ENCODE measurements around the gene SON.
"Not testable (repeated sequence)": the region's sequence is repeated elsewhere in the genome, so short reads cannot be mapped to it uniquely, and the experiment has no call there.

Gene SON, protein sequence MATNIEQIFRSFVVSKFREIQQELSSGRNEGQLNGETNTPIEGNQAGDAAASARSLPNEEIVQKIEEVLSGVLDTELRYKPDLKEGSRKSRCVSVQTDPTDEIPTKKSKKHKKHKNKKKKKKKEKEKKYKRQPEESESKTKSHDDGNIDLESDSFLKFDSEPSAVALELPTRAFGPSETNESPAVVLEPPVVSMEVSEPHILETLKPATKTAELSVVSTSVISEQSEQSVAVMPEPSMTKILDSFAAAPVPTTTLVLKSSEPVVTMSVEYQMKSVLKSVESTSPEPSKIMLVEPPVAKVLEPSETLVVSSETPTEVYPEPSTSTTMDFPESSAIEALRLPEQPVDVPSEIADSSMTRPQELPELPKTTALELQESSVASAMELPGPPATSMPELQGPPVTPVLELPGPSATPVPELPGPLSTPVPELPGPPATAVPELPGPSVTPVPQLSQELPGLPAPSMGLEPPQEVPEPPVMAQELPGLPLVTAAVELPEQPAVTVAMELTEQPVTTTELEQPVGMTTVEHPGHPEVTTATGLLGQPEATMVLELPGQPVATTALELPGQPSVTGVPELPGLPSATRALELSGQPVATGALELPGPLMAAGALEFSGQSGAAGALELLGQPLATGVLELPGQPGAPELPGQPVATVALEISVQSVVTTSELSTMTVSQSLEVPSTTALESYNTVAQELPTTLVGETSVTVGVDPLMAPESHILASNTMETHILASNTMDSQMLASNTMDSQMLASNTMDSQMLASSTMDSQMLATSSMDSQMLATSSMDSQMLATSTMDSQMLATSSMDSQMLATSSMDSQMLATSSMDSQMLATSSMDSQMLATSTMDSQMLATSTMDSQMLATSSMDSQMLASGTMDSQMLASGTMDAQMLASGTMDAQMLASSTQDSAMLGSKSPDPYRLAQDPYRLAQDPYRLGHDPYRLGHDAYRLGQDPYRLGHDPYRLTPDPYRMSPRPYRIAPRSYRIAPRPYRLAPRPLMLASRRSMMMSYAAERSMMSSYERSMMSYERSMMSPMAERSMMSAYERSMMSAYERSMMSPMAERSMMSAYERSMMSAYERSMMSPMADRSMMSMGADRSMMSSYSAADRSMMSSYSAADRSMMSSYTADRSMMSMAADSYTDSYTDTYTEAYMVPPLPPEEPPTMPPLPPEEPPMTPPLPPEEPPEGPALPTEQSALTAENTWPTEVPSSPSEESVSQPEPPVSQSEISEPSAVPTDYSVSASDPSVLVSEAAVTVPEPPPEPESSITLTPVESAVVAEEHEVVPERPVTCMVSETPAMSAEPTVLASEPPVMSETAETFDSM (N-terminal part only)

GRCh38 chr21:33542640-33543504, at the start of gene SON:
Gene SON (plus strand): TSS chr21:33543038. CDS start chr21:33543093, 55 bp downstream.
- DNase-seq = peak; percentile 98

- DNase-seq = no peak
Observed at GRCh38 chr21:33493756-33494155, 49.1 kb upstream of the SON start.

DNA sequence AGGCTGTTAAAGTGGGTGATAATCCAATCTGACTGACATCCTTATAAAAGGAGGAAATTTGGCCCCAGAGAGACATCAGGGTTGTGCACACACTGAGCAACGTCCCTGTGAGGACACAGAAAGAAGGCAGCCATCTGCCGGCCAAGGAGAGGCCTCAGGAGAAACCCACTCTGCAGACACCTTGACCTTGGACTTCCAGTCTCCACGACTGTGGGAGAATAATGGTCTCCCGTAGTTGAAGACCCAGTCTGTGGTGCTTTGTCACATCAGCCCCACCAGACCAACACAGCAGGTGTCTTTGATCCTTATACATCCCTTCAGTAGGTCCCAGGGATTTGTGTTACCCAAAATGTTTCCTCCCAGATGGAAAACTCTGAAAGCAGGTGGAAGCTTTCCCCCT, 47.1 kb upstream of the SON start:
- DNase-seq = no peak

GRCh38 chr21:33496345-33496744, 46.5 kb upstream of the SON start:
- DNase-seq = no peak

- no peak for DNase-seq
Observed at GRCh38 chr21:33505833-33506232, 37.0 kb upstream of the SON start.

DNA sequence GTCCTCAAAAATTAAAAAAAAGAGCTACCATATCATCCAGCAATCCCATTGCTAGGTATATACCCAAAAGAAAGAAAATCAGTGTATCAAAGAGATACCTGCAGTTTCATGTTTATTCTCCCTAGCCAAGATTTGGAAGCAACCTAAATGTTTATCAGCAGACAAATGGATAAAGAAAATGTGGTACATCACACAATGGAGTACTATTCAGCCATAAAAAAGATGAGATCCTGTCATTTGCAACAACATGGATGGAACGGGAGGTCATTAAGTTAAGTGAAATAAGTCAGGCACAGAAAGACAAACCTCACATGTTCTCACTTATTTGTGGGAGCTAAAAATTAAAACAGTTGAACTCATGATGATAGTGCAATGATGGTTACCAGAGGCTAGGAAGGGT, 35.8 kb upstream of the SON start:
- not testable (repeated sequence) for DNase-seq

GRCh38 chr21:33510826-33511225, 32.0 kb upstream of the SON start:
- DNase-seq = no peak

GRCh38 chr21:33511639-33512038, 31.2 kb upstream of the SON start:
- no peak for DNase-seq

GRCh38 chr21:33512481-33512880, 30.4 kb upstream of the SON start:
- DNase-seq = no peak

DNA sequence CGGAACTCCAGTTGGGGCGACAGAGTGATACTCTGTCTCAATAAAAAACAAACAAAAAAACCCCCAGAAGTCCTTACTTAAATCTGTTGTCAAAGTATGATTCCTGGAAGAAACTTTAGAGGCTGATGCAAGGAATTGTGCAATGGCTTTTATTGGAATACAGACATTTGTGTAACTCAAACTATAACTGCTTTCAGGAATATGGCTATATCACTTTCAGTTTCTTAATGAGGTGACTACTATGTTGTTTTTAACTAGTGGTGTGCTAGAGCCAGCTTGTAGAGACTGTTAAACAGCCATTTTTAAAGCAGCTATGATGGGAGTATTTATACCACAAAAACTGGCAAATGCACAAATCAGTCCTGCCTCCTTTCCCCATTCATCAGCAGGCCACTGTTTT, 28.6 kb upstream of the SON start:
- no peak for DNase-seq

DNA sequence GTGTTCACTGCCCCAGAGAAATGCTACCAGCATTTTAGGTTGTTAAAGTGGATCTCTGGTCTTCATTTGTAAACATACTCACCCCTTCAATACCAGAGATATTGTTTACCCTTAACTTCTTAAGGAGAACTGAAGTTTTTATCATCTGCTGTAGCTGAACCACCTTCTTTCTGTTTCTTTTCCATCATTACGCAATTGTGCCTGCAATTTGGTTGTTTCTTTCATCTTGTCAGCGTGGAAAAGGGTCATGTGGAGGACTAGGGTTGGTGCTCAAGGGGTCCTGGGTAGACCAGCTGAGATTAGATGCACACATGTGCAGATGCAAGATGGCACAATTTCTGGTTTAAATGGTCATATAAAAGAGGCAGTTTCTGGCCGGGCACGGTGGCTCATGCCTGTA, 23.9 kb upstream of the SON start:
- no peak for DNase-seq

DNA sequence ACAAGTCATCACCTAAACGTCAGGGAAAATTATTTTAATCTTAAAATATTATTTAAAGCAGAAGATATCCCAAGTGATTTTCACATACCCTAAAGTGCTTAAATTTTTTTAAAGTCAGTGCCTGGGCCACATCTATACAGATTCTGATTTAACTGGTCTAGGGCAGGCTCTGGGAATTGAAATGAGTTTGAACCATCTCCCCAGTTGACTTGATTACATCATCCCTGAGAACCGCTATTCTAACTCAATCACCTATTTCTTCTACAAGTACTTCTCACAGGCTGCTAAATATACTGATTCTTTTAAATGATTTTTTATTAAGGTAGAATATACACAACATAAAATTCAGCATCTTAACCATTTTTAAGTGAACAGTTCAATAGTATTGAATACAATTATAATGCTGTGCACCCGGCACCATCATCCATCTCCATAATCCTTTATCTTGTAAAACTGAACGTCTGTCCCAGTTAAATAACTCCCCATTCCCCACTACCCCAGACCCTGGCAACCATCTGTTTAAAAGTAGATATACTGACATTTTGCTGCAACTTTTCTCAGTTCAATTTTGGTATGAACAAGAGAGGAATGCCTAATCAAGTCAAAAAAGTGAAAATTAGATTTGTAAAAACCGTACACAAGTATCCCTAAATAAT, 20.4 kb upstream of the SON start:
- no peak for DNase-seq

GRCh38 chr21:33522953-33523349, 19.9 kb upstream of the SON start:
- no peak for DNase-seq

DNA sequence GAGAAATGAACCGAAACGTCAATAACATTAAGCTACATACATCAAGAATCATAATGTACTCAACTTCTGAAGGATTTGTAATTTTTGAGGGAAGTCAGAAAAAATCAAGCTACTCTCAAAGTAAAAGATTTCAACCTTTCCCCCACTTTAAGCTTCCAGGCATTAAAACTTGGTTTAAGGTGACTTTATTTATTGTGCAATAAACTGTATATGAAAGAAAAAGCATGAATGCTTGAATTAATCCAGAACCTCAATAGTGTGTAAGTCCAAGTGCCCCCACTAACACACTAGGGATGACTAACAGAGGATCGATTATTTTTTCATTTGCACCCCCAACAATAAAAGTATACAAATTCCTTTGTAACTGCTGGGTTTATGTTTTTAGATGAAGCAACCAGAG, 11.8 kb upstream of the SON start:
- DNase-seq = no peak

DNA sequence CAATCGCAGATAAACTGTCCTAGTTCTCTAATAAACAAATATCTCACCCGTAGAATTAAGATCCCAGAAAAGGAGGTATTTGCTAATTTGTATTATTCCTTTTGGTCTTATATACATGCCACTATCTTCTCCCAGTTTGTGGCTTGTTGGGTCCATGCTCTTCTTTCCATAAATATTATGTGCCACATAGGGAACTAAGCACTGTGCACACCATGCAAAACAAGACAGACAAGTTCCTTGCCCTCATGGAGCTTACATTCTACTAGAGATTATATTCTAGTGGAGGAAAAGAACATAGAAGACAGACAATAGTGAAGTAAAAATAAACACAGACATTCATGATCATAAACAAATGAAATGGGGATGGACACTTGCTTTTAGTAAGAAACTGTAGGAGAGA, 5.6 kb upstream of the SON start:
- DNase-seq = no peak

DNA sequence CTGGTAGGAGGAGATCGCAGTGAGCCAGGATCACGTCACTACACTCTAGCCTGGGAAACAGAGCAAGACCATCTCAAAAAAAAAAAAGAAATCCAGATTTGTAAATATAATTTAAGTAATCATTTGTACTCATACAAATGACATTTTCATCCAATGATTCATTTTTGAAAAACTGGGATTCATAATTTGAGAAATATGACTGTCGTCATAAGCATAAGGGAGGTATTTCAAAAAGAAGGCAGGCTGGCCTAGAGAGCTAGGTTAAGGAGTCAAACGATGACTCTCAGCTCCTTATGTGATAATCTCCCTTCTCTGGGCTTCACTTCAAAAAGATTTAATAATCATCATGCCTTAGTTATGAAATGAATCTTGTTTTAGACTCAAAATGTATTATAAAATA, 3.2 kb upstream of the SON start:
- no peak for DNase-seq

DNA sequence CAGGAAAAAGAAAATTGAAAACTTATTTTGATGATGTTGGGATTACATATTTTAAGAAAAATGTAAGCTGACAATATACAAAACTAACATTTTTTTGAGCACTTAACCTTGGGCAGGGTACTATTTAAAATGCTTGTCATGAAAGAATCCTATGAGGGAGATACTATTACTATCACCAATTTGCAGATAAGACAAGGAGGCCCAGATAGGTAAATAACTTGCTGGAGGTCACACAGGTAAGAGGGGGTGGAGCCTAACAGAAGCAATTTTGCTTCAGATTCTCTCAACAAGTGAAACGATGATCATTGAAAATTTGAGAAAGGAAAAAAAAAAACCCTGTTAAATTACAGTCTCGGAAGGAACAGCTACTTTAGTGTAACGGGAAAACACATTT, 2.1 kb upstream of the SON start:
- DNase-seq = no peak

DNA sequence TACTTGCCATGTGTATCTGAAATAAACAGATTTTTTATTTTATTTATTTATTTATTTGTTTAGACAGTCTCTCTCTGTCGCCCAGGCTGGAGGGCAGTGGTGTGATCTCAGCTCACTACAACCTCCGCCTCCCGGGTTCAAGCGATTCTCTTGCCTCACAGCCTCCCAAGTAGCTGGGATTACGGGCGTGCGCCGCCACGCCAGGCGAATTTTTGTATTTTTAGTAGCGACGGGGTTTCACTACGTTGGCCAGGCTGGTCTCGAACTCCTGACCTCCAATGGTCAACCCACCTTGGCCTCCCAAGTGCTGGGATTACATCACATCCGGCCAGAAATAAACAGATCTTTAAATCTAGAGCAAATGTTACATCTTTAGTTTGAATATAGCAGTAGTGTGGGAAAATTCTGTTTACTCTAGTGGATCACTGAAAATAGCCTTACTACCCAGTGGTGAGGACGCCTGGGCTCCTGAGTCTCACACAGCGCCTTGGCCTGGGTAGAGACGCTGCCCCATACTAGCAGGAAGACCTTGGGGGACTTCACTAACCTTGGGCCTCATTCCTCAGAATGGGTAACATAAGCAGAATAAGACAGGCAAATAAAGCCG, 1.6 kb upstream of the SON start:
- DNase-seq = no peak

GRCh38 chr21:33541756-33542639, 840 bp upstream of the SON start, which contains the start of gene GART:
Gene GART (minus strand): TSS chr21:33542117. CDS start chr21:33539315, 2,802 bp downstream.
- peak; percentile 72 for DNase-seq

Data from GF-D8 (cell line).